NCI-H1105 (cell line): ENCODE data around the gene RPL21.
"Not testable (repeated sequence)": the region's sequence is repeated elsewhere in the genome, so short reads cannot be mapped to it uniquely, and the experiment has no call there.

Experiments used
- DNase-seq: peaks from one replicate; lab custom pipeline; 2025; lab: John Stamatoyannopoulos, UW

The RPL21 gene

GRCh38 chr13:27251166-27252091 lies at the start of gene RPL21:
Gene RPL21 (plus strand): TSS chr13:27251558. CDS start chr13:27253777, 2,219 bp downstream.
- DNase-seq, result peak; percentile 70

DNA sequence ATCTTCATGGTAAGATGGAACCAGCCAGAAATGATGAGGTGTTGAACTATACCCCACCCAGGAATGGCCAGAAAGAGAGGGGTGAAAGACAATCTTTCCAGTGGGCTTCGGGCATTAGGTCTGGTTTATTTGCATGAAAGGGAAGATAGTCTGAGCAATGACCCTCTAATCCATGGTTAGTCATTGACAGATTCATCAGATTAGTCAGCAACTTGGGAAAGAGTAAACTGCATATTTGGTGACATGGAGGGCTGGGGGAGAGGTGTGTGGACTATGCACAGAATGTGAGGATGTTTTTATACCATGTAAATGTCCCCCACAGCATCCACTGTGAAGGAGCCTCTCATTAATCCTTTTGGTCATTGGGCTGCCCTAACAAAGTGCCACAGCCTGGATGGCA lies 49.7 kb upstream of the RPL21 start:
- no peak for DNase-seq

DNA sequence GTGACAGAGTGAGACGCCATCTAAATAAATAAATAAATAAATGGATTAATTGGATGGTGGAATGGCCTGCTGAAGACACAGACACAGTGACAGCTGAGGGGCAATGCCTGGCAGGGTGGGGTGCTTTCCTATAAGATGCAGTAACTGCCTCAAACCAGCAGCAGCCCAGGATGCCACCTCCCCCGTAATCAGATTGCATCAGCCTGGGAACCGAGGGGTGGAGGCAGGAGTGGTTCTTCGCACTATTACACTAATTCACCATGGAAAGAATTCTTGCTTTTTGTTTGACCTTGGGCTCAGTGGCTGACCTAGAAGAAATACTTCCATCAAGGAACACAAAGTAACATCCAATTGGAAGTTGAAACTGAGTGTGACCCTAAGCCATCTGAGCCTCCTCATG lies 48.2 kb upstream of the RPL21 start:
- DNase-seq, result no peak

GRCh38 chr13:27203854-27204253 lies 47.5 kb upstream of the RPL21 start:
- no peak for DNase-seq

DNA sequence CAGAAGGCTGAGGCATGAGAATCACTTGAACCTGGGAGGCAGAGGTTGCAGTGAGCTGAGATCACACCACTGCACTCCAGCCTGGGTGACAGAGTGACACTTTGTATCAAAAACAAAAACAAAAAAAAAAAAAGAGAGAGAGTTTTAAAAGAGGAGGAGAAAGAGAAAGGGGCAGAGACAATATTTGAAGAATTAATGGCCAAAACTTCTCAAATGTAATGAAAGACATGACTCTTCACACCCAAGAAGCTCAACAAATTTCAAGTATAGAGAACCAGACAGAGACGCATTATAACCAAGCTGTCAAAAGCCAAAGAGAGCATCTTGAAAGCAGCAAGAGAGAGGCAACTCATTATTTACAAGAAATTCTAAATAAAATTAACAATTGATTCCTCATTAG lies 42.8 kb upstream of the RPL21 start:
- no peak for DNase-seq

GRCh38 chr13:27211271-27211670 lies 40.1 kb upstream of the RPL21 start:
- DNase-seq, result no peak

DNA sequence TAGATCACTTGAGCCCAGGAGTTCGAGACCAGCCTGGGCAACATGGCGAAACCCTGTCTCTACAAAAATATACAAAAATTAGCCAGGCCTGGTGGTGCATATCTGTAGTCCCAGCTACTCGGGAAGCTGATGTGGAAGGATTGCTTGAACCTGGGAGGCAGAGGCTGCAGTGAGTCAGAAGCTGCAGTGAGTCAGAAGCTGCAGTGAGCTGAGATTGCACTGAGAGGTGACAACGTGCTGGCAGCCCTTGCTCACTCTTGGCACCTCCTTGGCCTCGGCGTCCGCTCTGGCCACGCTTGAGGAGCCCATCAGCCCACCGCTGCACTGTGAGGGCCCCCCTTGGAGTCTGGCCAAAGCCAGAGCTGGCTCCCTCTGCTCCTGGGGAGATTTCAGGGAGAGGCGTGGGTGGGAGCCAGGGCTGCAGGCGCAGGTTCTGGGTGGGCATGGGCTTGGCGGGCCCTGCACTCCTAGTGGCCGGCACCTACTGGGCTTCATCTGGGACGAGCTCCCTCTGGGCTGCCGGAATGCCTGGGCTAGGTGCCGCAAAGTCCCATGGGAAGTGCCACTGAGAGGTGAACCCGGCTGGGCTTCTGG lies 39.5 kb upstream of the RPL21 start:
- no peak for DNase-seq

GRCh38 chr13:27213386-27213785 lies 38.0 kb upstream of the RPL21 start:
- DNase-seq, result not testable (repeated sequence)

DNA sequence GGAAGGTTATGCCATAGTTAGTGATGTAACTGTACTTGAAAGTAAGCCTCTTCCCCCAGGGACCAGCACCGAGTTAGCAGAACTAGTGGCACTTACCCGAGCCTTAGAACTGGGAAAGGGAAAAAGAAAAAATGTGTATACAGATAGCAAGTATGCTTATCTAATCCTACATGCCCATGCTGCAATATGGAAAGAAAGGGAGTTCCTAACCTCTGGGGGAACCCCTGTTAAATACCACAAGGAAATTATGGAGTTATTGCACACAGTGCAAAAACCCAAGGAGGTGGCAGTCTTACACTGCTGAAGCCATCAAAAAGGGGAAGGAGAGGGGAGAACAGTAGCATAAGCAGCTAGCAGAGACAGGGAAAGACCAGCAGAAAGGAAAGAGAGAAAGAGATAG lies 33.6 kb upstream of the RPL21 start:
- DNase-seq, result not testable (repeated sequence)

GRCh38 chr13:27218861-27219260 lies 32.5 kb upstream of the RPL21 start:
- not testable (repeated sequence) for DNase-seq

DNA sequence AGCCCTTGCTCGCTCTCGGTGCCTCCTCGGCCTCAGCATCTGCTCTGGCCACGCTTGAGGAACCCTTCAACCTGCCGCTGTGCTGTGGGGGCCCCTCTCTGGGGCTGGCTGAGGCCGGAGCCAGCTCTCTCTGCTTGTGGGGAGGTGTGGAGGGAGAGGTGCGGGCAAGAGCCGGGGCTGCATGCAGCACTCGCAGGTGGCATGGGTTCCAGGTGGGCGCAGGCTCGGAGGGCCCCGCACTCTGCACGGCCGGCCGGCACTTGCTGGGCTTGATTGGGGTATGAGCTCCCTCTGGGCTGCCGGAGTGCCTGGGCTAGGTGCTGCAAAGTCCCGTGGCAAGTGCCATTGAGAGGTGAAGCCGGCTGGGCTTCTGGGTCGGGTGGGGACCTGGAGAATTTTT lies 31.7 kb upstream of the RPL21 start:
- no peak for DNase-seq

GRCh38 chr13:27222100-27222499 lies 29.3 kb upstream of the RPL21 start:
- DNase-seq, result not testable (repeated sequence)

DNA sequence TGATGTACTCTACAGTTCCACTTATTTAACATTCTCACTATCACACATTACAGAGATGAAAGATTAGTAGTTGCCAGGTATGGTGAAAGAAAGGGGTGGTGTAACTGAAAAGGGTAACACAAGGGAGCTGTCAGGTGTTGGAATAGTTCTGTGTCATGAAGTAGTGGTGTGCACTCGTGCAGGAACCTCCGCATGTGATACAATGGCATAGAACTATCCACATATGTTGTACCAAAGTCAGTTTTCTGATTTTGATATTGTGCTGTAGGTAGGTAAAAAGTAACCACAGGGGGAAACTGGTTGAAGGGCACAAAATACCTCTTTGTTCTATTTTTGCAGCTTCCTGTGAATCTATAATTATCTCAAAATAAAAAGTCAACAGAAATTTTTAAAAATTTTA lies 24.4 kb upstream of the RPL21 start:
- DNase-seq, result no peak

GRCh38 chr13:27228131-27228530 lies 23.2 kb upstream of the RPL21 start:
- DNase-seq, result no peak

GRCh38 chr13:27229642-27230041 lies 21.7 kb upstream of the RPL21 start:
- DNase-seq, result no peak

DNA sequence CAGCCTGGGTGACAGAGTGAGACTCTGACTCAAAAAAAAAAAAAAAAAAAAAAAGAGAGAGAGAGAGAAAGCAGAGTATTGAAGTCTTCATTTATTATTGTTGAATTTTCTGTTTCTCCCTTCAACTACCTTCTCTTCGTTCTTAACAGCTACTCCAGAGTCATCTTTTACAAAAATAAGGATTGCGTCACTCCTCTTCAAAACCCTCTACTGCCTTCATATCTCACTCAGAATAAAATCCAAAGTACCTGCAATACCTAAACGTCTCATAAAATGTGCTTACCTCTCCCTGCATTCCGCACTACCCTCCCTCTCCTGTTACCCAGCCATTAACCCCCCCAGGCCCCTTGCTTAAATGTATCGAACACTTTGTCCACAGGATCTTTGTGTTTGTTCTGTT lies 17.4 kb upstream of the RPL21 start:
- no peak for DNase-seq

GRCh38 chr13:27236478-27236877 lies 14.9 kb upstream of the RPL21 start:
- DNase-seq, result no peak

DNA sequence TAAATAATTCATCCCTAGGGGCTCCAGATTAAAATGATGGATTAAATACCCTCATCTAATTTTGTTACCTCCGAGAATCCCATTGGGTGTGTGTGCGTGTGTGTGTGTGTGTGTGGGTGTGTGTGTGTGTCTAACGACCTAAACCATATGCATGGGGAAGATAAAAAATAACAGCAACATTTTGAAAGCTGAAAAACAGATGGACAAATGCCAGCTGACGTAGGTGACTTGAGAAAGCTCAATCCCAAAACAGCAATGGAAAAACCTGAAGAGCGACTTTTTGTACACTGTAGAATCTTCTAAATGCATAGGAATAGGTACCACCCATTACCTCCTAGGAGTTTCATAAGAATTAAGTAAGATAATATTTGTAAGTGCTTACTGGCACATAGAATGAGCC lies 8.7 kb upstream of the RPL21 start:
- no peak for DNase-seq

DNA sequence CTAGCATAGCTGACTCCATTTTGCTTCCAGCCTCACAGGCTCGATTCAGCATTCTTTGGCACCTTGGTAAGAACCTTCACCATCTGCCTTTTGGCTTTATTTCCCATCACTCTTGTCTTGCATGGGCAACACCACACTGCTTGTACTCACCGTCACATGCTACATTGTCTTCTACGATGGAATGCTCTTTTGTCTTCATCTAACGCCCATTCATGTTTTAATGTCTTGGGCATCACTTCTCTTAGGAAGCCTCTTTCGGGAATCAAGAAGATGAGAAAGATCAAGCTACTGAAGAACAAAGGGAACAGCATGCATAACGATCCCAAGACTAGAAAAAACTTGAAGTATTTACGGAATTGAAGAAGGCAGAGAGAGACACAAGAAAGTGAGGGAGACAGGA lies 5.7 kb upstream of the RPL21 start:
- no peak for DNase-seq

DNA sequence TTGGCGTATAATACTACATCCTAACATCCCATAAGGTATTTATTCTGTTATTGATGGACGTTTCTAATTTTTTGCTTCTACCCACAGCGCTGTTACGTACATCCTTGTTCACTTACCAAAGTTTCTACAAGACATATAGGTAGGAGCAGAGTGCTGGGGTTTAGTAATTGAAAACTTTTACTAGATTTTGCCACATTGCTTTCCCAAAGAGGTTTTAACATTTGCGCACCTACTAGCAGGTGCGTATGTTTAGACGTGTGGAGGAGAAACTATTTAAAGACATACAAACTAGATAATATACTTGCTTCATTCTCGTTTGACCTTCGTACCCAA lies 559 bp upstream of the RPL21 start:
- DNase-seq, result no peak

DNA sequence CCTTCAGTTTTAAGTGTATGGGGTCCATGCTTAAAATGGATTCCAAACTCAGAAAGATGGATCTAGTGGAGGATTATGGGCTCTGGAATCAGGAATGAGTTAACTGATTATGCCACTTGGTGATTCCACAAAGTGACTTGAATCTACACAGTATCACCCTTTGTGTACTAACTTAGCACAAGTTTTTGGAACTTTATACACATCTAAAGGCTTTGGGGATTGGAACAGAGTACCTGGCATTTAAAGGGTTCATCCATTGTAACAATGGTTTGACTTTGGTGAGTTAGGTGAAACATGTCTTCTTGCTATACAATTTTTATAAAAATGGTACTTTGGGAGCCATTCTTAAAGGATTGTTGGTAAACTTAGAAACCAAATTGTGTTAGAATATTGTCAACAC lies 1.1 kb downstream of the RPL21 start:
- no peak for DNase-seq

GRCh38 chr13:27257233-27257568 lies 5.8 kb downstream of the RPL21 start:
- DNase-seq, result no peak

DNA sequence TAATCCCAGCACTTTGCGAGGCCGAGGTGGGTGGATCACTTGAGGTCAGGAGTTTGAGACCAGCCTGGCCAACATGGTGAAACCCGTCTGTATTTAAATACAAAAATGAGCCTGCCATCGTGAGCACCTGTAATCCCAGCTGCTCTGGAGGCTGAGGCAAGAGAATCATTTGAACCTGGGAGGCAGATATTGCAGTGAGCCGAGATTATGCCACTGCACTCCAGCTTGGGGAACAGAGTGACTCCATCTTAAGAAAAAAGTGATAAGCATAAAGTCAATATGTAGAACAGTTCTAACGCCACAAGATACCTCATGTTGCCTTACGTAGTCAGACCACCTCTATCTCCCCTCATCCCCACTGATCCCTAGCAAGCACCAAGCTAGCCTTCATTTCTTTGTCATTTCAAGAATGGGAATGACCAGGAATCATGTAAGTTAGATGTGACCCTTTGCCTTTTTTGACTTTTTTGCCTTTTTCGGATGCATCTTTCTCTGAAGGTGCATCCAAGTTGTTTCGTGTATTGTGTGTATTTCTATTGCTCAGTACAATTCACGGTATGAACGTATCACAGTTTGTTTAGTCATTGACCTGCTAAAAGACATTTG lies 6.4 kb downstream of the RPL21 start:
- no peak for DNase-seq
